Colonic mucosa (tissue), 4 donors: ENCODE data around the gene SUN1. TPM values are rescaled to one million over a fixed set of nuclear protein-coding genes. Genes with fewer than 3 reads are reported as not detected.
"Not testable (repeated sequence)": the region's sequence is repeated elsewhere in the genome, so short reads cannot be mapped to it uniquely, and the experiment has no call there.

ENCODE experiments used
- DNase-seq: peaks from one replicate; pipeline ENCODE4 v3.0.0-alpha.2; 2020
- H3K27ac ChIP-seq: fragments of 200-600 bp; one replicate; pipeline ENCODE4 v1.8.0; 2021
- H3K27me3 ChIP-seq: fragments of 200-600 bp; one replicate; pipeline ENCODE4 v1.8.0; 2021
- H3K36me3 ChIP-seq: fragments of 200-600 bp; one replicate; pipeline ENCODE4 v1.8.0; 2021
- H3K4me1 ChIP-seq: fragments of 200-600 bp; one replicate; pipeline ENCODE4 v1.8.0; 2021; ENCODE audit warnings: mild to moderate bottlenecking
- H3K4me3 ChIP-seq: fragments of 200-600 bp; one replicate; pipeline ENCODE4 v1.8.0; 2021
- H3K9ac ChIP-seq, 2 donors: one replicate each; pipeline ENCODE4 v1.7.0; 2013; ENCODE audit warnings: control low read depth in 2 of 2, low read depth in 2 of 2, low read length in 2 of 2
- H3K9me3 ChIP-seq: fragments of 200-600 bp; one replicate; pipeline ENCODE4 v1.8.0; 2021
- CTCF ChIP-seq: fragments of 200-600 bp; IDR thresholded peaks from one replicate; pipeline ENCODE4 v1.8.0; 2022; ENCODE audit warnings: antibody characterized with exemption, mild to moderate bottlenecking
- intact Hi-C: fragments of 100-400 bp; cut with DNase I; formaldehyde crosslinking; loops from one replicate; pipeline ENCODE4 v1.14.1; 2022
- total RNA-seq, 2 donors: library from RNA; stranded (reverse); fragmentation: NEBNext Ultra II Directional in 1 of 2; extraction: Animal tissue kit (Norgen Biotek cat#: 25700) in 1 of 2; gene quantifications; one replicate each; pipeline ENCODE4 v1.2.1, GENCODE V29; 2021
- donor health status: healthy.
- donor health status: DM: no; HTN: no; CAD: no.
- donor health status: DM: no; HTN: no; CAD: no.

Gene SUN1
- total RNA-seq, 2 donors from 2014 or later, result 122 to 158 TPM

GRCh38 chr7:794671-795329 is 37.5 kb upstream of the SUN1 start:
- Histone ChIP-seq H3K27ac (no peak overlapping the region), H3K4me3 (no peak overlapping the region), H3K27me3 (no peaks in the 10 kb centered on the region), H3K36me3 (no peaks in the 10 kb centered on the region), H3K9me3 (no peaks in the 10 kb centered on the region), H3K9ac (no peak overlapping the region), H3K4me1 (no peaks in the 10 kb centered on the region)
- TF ChIP-seq CTCF, result no peak
- DNase-seq, result peak; percentile 77
- intact Hi-C loops, result no loop called here

- intact Hi-C loops, H3K27ac ChIP-seq, H3K27me3 ChIP-seq: not testable (repeated sequence)
Measured at GRCh38 chr7:796434-797169, 35.7 kb upstream of the SUN1 start.

GRCh38 chr7:798921-799470 is 33.3 kb upstream of the SUN1 start:
- intact Hi-C loops, result no loop called here

More at GRCh38 chr7:796434-797169, 35.7 kb upstream of the SUN1 start:
- not testable (repeated sequence) for H3K4me3 ChIP-seq, DNase-seq, H3K36me3 ChIP-seq, H3K9me3 ChIP-seq, H3K9ac ChIP-seq, H3K4me1 ChIP-seq

GRCh38 chr7:800692-801091 is 31.6 kb upstream of the SUN1 start:
- no peak overlapping the region for H3K27ac ChIP-seq

More at GRCh38 chr7:798921-799470, 33.3 kb upstream of the SUN1 start:
- H3K27me3 ChIP-seq, result no peaks in the 10 kb centered on the region
- H3K27ac ChIP-seq, result no peak overlapping the region
- no peaks in the 10 kb centered on the region for H3K36me3 ChIP-seq
- no peak overlapping the region for H3K4me3 ChIP-seq
- H3K4me1 ChIP-seq, result peaks cover 5% of the 10 kb centered on the region
- H3K9ac ChIP-seq, result no peak overlapping the region
- no peak for TF ChIP-seq CTCF
- DNase-seq, result no peak
- H3K9me3 ChIP-seq, result no peaks in the 10 kb centered on the region

GRCh38 chr7:801351-801750 is 30.9 kb upstream of the SUN1 start:
- H3K4me1 ChIP-seq, H3K36me3 ChIP-seq, H3K27ac ChIP-seq, H3K4me3 ChIP-seq, H3K9me3 ChIP-seq, DNase-seq, H3K27me3 ChIP-seq, intact Hi-C loops, H3K9ac ChIP-seq: not testable (repeated sequence)

More at GRCh38 chr7:800692-801091, 31.6 kb upstream of the SUN1 start:
- no peak overlapping the region for H3K4me3 ChIP-seq
- H3K4me1 ChIP-seq, result peaks cover 5% of the 10 kb centered on the region
- H3K36me3 ChIP-seq, result no peaks in the 10 kb centered on the region
- no peaks in the 10 kb centered on the region for H3K9me3 ChIP-seq
- H3K27me3 ChIP-seq, result no peaks in the 10 kb centered on the region
- no peak overlapping the region for H3K9ac ChIP-seq
- no peak for DNase-seq
- TF ChIP-seq CTCF, result no peak
- intact Hi-C loops, result no loop called here

- TF ChIP-seq CTCF, result no peak
- Histone ChIP-seq H3K4me3 (no peak overlapping the region), H3K4me1 (peaks cover 5% of the 10 kb centered on the region), H3K9ac (no peak overlapping the region), H3K36me3 (no peaks in the 10 kb centered on the region), H3K27me3 (no peaks in the 10 kb centered on the region), H3K27ac (no peak overlapping the region), H3K9me3 (no peaks in the 10 kb centered on the region)
- DNase-seq, result peak; percentile 71
- intact Hi-C loops, result no loop called here
Measured at GRCh38 chr7:801940-802381, 30.3 kb upstream of the SUN1 start.
